Thyroid gland (tissue), 4 donors: ENCODE measurements around the gene RTL1.

Source experiments
- POLR2A ChIP-seq, 2 donors: fragments of 450-650 bp; IDR thresholded peaks; one replicate each; pipeline ENCODE4 v1.6.1; 2017; ENCODE audit warnings: antibody characterized with exemption in 2 of 2, mild to moderate bottlenecking in 2 of 2, moderate library complexity in 1 of 2
- TF ChIP-seq, protein P1 (sequence below), 6 experiments: fragments of 200-600 bp in 3 of 6; fragments of 450-650 bp in 3 of 6; sonication (generic) in 3 of 6; IDR thresholded peaks; one replicate each; pipeline ENCODE4 v1.5.1; 2016 to 2019; ENCODE audit warnings: antibody characterized with exemption in 6 of 6, mild to moderate bottlenecking in 2 of 6, inconsistent platforms in 1 of 6, moderate library complexity in 1 of 6

DNA sequence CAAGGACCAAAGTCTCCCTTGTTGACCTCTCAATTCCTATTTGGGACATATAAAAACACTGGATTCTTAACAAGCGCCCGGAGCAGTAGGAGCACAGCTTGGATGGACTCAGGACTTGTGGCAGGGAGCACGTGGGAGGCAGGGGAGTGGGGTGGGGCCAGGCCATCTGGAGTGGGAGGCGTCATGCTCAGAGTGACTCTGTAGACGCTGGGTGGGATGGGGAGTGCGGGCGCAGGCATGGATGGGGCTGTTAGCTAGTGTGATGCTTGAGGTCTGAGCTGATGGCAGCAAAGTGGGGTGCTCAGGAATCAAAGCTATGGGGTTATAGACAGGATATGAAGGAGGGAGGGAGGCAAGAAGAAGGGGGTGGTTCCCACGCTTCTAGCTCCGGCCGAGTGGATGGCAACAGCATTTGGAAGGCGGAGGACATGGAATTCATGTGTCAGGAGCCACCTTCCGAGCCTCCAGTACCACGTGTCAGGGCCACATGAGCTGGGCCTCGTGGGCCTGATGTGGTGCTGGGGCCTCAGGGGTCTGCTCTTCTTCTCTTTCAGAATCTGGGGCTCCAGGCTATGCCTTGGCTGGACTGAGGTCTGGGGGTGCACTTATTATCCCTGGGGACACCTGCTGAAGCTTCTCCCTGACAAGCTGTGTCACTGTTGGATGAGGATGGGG lies 51.4 kb downstream of the RTL1 start:
- TF ChIP-seq, protein P1, sequence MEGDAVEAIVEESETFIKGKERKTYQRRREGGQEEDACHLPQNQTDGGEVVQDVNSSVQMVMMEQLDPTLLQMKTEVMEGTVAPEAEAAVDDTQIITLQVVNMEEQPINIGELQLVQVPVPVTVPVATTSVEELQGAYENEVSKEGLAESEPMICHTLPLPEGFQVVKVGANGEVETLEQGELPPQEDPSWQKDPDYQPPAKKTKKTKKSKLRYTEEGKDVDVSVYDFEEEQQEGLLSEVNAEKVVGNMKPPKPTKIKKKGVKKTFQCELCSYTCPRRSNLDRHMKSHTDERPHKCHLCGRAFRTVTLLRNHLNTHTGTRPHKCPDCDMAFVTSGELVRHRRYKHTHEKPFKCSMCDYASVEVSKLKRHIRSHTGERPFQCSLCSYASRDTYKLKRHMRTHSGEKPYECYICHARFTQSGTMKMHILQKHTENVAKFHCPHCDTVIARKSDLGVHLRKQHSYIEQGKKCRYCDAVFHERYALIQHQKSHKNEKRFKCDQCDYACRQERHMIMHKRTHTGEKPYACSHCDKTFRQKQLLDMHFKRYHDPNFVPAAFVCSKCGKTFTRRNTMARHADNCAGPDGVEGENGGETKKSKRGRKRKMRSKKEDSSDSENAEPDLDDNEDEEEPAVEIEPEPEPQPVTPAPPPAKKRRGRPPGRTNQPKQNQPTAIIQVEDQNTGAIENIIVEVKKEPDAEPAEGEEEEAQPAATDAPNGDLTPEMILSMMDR (IDR thresholded peaks at IDR 0.05) = no peak
- no peak for TF ChIP-seq POLR2A (IDR thresholded peaks at IDR 0.05)
